HG03558 (cell line): ENCODE measurements around the gene FRS2.

Experiments used
- ATAC-seq: cut with Tn5 transposase; IDR thresholded peaks from one replicate; pipeline ENCODE4 v1.9.1; 2021; ENCODE audit warnings: moderate number of reproducible peaks; ENCODE audit not compliant: unreplicated experiment; ENCODE audit errors: extremely low read depth

FRS2 gene

DNA sequence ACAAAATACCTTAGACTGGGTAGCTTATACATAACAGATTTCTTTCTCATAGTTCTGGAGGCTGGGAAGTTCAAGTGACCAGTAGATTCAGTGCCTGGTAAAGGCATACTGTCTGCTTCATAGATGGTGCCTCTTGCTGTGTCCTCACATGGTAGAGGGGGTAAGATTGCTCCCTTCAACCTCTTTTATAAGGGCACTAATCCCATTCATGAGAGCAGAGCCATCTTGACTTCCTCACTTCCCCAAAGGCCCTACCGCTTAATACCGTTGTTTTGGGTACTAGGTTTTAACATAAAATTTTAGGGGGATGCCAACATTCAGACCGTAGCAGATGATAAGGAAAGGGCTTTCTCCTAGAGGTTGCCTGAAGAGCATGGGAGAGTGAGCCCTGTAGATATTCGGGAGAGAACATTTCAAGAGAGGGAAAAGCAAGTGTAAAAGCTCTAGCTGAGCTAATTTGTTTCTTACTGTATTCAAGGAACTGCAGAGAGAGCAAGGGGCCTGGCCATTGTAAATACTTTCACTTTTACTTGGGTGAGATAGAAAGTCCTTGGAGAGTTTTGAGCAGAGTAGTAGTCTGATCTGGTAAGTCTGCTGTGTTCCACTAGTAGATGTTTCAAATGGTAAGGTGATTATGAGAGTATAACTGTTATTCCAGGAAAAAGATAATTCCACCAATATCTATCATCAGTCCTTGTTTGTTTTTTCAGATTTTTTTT lies 27.3 kb downstream of the FRS2 start:
- peak; percentile 91 for ATAC-seq

DNA sequence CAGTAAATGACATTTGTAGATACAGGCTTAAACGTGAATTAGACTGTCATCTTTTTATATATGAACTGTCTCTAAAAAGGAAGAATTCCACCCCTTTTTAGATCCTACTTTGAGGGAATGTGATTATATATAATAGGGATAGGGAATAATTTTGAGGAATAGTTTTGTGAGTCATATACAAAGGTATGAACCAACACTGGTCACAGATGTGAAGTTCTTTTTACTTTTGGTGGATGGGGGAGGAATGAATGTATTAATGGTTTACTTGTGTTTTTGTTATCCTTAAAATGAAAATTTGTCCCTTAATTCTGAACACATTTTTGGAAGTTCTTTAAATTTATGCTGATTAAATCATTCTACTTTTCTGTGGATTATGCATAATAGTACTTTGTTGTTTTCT lies 30.4 kb downstream of the FRS2 start:
- no peak for ATAC-seq

GRCh38 chr12:69501154-69501895 lies 31.1 kb downstream of the FRS2 start:
- no peak for ATAC-seq

DNA sequence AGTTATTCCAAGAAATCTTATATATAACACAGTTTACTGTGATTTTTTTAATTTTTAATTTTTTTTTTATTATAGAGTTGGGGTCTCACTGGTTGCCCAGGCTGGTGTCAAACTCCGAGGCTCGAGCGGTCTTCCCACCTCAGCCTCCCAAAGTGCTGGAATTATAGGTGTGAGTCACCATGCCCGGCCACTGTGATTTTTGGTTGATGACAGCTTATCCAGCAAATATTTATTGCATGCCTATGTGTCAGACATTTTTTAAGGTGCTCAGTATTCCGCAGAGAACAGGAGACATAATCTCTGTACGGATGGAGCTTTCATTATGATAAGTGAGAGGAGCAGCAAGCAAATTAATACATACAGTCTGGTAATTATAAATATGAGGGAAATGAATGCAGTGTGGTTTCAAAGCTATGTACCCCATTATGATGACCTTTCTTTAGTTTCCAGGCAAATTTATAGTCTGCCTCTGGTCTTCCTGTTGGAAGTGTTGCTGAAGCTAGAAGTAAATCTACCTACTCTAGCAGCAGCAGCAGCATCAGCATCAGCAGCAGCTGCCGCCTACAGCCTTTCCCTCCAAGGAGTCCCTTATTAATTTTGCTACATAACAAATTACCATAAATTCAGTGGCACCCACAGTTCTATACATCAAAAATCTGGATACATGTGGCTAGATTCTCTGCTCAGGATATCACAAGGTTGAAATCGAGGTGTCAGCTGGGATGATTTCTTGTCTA lies 32.3 kb downstream of the FRS2 start:
- ATAC-seq = no peak

DNA sequence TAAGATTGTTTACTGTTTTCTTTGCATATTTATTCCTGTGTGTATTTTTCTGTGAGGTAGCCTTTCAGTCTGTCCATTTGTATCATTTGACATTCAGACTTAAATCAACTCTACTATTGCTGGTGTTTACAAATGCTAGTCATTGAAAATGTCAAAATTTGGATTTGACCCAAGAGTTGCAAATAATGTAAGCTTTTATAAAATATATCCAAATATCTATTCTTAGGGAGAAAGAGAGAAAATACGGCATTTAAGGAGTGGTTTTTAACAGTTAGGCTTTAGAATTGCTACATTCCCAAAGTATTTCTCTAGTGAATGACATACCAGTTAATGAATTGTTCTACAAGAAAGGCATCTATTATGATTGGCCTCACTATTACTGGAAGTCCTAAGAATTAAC lies 37.9 kb downstream of the FRS2 start:
- no peak for ATAC-seq

DNA sequence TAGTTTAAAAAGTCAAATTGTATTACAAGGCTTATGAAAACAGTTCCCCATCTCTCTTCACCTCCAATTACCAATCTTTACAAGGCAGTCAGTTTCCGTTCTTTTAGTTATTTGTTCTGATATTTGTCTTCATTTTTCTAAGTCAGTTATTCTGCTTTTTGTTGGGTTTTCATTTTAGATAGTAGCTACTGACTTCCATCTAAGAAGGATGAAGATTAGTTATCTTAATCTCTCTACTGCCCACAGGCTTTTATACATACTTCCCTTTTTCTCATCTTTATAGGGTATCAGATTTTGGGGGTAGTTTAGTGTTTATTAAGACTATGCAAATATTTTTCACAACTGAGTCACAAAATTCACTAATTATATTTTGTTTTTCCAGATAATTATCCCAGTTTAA lies 38.4 kb downstream of the FRS2 start:
- ATAC-seq = no peak

DNA sequence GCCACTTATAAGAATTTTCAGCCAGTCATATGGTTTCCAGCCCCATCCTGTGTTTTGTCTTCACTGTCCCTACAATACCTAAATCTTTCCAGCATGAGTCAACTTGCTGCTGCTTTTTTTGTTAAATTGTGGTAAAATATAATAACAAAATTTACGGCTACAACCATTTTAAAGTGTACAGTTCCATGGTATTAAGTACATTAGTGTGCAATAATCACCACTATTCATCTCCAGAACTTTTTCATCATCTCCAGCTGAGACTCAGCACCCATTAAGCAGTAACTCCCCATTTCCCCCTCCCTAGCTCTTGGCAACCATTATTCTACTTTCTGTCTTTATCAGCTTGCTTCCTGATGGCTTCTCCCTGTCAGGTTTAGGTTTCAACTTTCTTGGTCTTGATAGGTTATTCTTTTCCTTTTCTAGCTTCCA lies 39.1 kb downstream of the FRS2 start:
- ATAC-seq = no peak

- no peak for ATAC-seq
Observed at GRCh38 chr12:69509904-69510827, 40.0 kb downstream of the FRS2 start.

GRCh38 chr12:69511016-69511415 lies 40.8 kb downstream of the FRS2 start:
- ATAC-seq = no peak

- ATAC-seq = no peak
Observed at GRCh38 chr12:69511469-69512267, 41.5 kb downstream of the FRS2 start.

- ATAC-seq = no peak
Observed at GRCh38 chr12:69512820-69513219, 42.6 kb downstream of the FRS2 start.

GRCh38 chr12:69513297-69513696 lies 43.1 kb downstream of the FRS2 start:
- ATAC-seq = no peak

DNA sequence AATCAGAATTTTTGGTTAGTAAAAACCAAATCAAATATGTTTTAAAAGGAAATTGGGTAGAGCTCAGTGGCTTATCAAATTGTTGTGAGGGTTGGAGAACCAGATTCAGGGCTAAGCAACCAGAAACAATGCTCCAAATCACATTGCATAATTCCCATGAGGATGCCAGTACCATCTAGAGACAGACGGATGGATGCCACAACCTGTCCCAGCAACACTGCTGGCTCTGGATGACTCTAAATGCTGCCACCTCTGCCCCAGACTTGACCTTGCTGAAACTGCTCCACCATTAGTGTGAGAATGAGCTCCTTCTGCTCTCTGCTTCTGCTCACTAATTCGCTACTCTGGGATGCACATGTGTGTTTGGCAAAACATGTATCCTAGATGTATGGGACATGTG lies 43.9 kb downstream of the FRS2 start:
- ATAC-seq = no peak

- no peak for ATAC-seq
Observed at GRCh38 chr12:69514845-69515244, 44.7 kb downstream of the FRS2 start.

DNA sequence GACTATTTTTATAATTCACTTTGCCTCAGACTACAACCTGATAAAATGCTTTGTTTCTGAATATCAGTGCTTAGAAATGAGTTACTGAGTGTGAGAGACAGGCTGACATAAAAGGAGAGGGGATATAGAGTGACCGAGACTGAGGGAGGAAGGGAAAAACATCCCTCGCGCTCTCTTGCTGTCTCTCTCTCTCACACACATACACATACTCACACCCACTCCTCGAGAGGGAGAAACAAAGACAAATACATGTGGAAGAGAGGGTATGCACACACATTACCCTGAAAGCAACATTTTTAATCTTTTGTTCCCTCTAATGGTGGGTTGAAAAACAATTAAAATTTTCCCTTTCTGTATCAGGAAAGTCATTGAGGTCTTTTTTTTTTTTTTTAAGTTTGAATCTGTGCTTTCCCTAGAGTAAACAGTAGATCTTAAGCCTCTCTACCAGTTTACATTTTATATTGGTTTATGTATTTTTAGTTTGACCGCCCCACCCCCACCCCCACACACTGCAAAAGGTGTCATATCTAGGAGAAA lies 45.3 kb downstream of the FRS2 start:
- no peak for ATAC-seq

- ATAC-seq = no peak
Observed at GRCh38 chr12:69516950-69517349, 46.8 kb downstream of the FRS2 start.

DNA sequence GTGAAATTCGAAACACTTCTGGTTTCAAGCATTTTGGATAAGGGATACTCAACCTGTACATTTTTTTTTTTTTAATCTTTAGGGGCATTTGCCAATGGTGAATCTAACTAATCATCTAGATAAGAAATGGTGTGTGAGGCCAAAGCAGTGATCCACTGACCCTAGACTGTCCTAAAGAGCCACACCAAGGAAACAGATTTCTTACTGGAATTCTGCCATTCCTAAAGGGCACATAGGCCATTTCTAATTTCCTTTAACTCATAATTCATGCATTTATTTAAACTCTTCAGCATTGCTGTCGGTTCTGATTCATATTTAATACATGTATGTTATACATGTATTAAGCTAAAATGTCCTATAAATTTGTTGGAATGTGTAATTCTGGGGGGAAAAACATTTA lies 47.2 kb downstream of the FRS2 start:
- no peak for ATAC-seq

- ATAC-seq = no peak
Observed at GRCh38 chr12:69519871-69520270, 49.7 kb downstream of the FRS2 start.
